HepG2 (cell line): Measurements from ENCODE around the gene ADGRB2. TPM values are rescaled to one million over a fixed set of nuclear protein-coding genes. Genes with fewer than 3 reads are reported as not detected.
A peak's percentile ranks its signal among the peaks of the same experiment; 100 is the strongest.

Source experiments
- FLYWCH1 ChIP-seq: sonication (generic); formaldehyde crosslinking; IDR thresholded peaks from 2 replicates; pipeline ENCODE4 v1.8.1; 2023; ENCODE audit warnings: mild to moderate bottlenecking, missing genetic modification reagents
- FOXA3 ChIP-seq: IDR thresholded peaks from 2 replicates; pipeline ENCODE4 v1.6.1; 2016; ENCODE audit warnings: missing genetic modification reagents, missing compliant biosample characterization
- FOXJ3 ChIP-seq: sonication (generic); formaldehyde crosslinking; IDR thresholded peaks from 2 replicates; pipeline ENCODE4 v1.4.0; 2020; ENCODE audit warnings: missing genetic modification reagents, mild to moderate bottlenecking, borderline replicate concordance
- MLLT10 ChIP-seq: sonication (generic); formaldehyde crosslinking; IDR thresholded peaks from 2 replicates; pipeline ENCODE4 v1.4.0; 2020; ENCODE audit warnings: missing genetic modification reagents
- NFIB ChIP-seq: sonication (generic); formaldehyde crosslinking; IDR thresholded peaks from 2 replicates; pipeline ENCODE4 v1.9.0; 2021; ENCODE audit warnings: missing genetic modification reagents, mild to moderate bottlenecking, borderline replicate concordance
- NR2F6 ChIP-seq, 2 experiments: IDR thresholded peaks; 2 replicates each; pipeline ENCODE4 v1.6.1; 2016; ENCODE audit warnings: antibody characterized with exemption in 1 of 2, mild to moderate bottlenecking in 1 of 2
- RARA ChIP-seq: IDR thresholded peaks from 2 replicates; pipeline ENCODE4 v1.6.1; 2016; ENCODE audit warnings: missing genetic modification reagents, missing compliant biosample characterization
- REXO4 ChIP-seq: sonication (generic); formaldehyde crosslinking; IDR thresholded peaks from 2 replicates; pipeline ENCODE4 v1.8.0; 2022; ENCODE audit warnings: missing genetic modification reagents, mild to moderate bottlenecking, borderline replicate concordance
- RFXANK ChIP-seq: IDR thresholded peaks from 2 replicates; pipeline ENCODE4 v1.6.1; 2016
- SALL2 ChIP-seq: sonication (generic); formaldehyde crosslinking; IDR thresholded peaks from 2 replicates; pipeline ENCODE4 v1.8.1; 2023; ENCODE audit warnings: mild to moderate bottlenecking, missing genetic modification reagents, inconsistent platforms
- SUZ12 ChIP-seq: fragments of 150-350 bp; IDR thresholded peaks from 2 replicates; pipeline ENCODE4 v1.6.1; 2014; ENCODE audit warnings: low read depth, low read length
- ZBTB2 ChIP-seq: sonication (generic); formaldehyde crosslinking; IDR thresholded peaks from 2 replicates; pipeline ENCODE4 v1.8.0; 2022; ENCODE audit warnings: low read depth, missing genetic modification reagents
- ZBTB4 ChIP-seq: sonication (generic); formaldehyde crosslinking; IDR thresholded peaks from 2 replicates; pipeline ENCODE4 v1.4.0; 2020; ENCODE audit warnings: missing genetic modification reagents, mild to moderate bottlenecking, borderline replicate concordance
- ZC3H13 ChIP-seq: sonication (generic); formaldehyde crosslinking; IDR thresholded peaks from 2 replicates; pipeline ENCODE4 v1.8.1; 2023; ENCODE audit warnings: mild to moderate bottlenecking, missing genetic modification reagents, moderate library complexity
- ZMYM3 ChIP-seq: sonication (generic); formaldehyde crosslinking; IDR thresholded peaks from 2 replicates; pipeline ENCODE4 v1.5.1; 2020; ENCODE audit warnings: mild to moderate bottlenecking, missing genetic modification reagents
- ZNF280D ChIP-seq: sonication (generic); formaldehyde crosslinking; IDR thresholded peaks from 2 replicates; pipeline ENCODE4 v1.5.1; 2020; ENCODE audit warnings: mild to moderate bottlenecking, missing genetic modification reagents
- ZNF354B ChIP-seq: sonication (generic); formaldehyde crosslinking; IDR thresholded peaks from 2 replicates; pipeline ENCODE4 v1.8.0; 2022; ENCODE audit warnings: mild to moderate bottlenecking, missing genetic modification reagents
- ZNF362 ChIP-seq: sonication (generic); formaldehyde crosslinking; IDR thresholded peaks from 2 replicates; pipeline ENCODE4 v1.4.0; 2020; ENCODE audit warnings: missing genetic modification reagents, mild to moderate bottlenecking, borderline replicate concordance
- ZNF451 ChIP-seq: sonication (generic); formaldehyde crosslinking; IDR thresholded peaks from 2 replicates; pipeline ENCODE4 v1.5.0; 2020; ENCODE audit warnings: mild to moderate bottlenecking, missing genetic modification reagents
- ZNF543 ChIP-seq: sonication (generic); formaldehyde crosslinking; IDR thresholded peaks from 2 replicates; pipeline ENCODE4 v1.4.0; 2020; ENCODE audit warnings: mild to moderate bottlenecking, missing genetic modification reagents
- ZSCAN12 ChIP-seq: sonication (generic); formaldehyde crosslinking; IDR thresholded peaks from 2 replicates; pipeline ENCODE4 v1.9.0; 2021; ENCODE audit warnings: mild to moderate bottlenecking, missing genetic modification reagents
- polyA plus RNA-seq, 8 experiments: library from polyadenylated mRNA; depleted of rRNA in 3 of 8; stranded (reverse) in 7 of 8; unstranded in 1 of 8; fragments of >200 nt; fragmentation: Illumina TruSeq in 4 of 8; extraction: Trizol in 4 of 8; gene quantifications; 2 replicates each; pipeline versions ENCODE4 v1.2.1 to v1.2.3, GENCODE V29; 2011 to 2016; ENCODE audit warnings: low read depth in 4 of 8, missing spikeins in 1 of 8, mixed read lengths in 1 of 8; ENCODE audit not compliant: insufficient read depth in 1 of 8
- total RNA-seq, 5 experiments: library from RNA; depleted of rRNA; stranded (reverse); fragments of >200 nt; fragmentation: Illumina TruSeq; extraction: Trizol; gene quantifications; 2 replicates each; pipeline ENCODE4 v1.2.3, GENCODE V29; 2016; ENCODE audit warnings: low read depth in 1 of 5

The ADGRB2 gene
- total and polyA plus RNA-seq, 2 of the 13 experiments (the other 11 are each of a cell fraction or from before 2014, with no cell fraction given), result 0.03 to 0.09 TPM

- TF ChIP-seq ZBTB4 (CRISPR knock-in tag) (0 out of 2 replicates have a peak, but pooled peaks have one; percentile 53), ZNF354B (CRISPR knock-in tag) (no peak), ZNF451 (no peak), ZC3H13 (CRISPR knock-in tag) (no peak), RARA (peak; percentile 72), NFIB (CRISPR knock-in tag) (peak; percentile 89; the same call in 1 of the 2 replicates), ZSCAN12 (CRISPR knock-in tag) (no peak), ZNF543 (CRISPR knock-in tag) (peak; percentile 72; the same call in 1 of the 2 replicates), FOXJ3 (CRISPR knock-in tag) (no peak), NR2F6 (IDR thresholded peaks at IDR 0.05) (peak; percentile 71; the same call in 1 of the 2 replicates), NR2F6 (CRISPR knock-in tag; IDR thresholded peaks at IDR 0.05) (peak; percentile 85), ZBTB2 (CRISPR knock-in tag) (no peak), ZNF362 (CRISPR knock-in tag) (no peak), FOXA3 (peak; percentile 82), RFXANK (CRISPR knock-in tag) (no peak), SUZ12 (no peak), MLLT10 (CRISPR knock-in tag) (no peak), REXO4 (CRISPR knock-in tag) (no peak), FLYWCH1 (CRISPR knock-in tag) (no peak), ZNF280D (CRISPR knock-in tag) (no peak; the same call in 1 of the 2 replicates), SALL2 (CRISPR knock-in tag) (peak; percentile 42; the same call in 1 of the 2 replicates), ZMYM3 (CRISPR knock-in tag) (peak; percentile 80)
These were observed 62.9 kb downstream of the ADGRB2 start (continued) for GRCh38 chr1:31701091-31701736.
